Prostate gland (tissue), 2 donors: ENCODE measurements around the gene COP1. TPM values are rescaled to one million over a fixed set of nuclear protein-coding genes. Genes with fewer than 3 reads are reported as not detected.

Experiments used
- DNase-seq: peaks from one replicate; pipeline ENCODE4 v3.0.0-alpha.2; 2019; ENCODE audit warnings: low spot score
- H3K27ac ChIP-seq, 2 donors: fragments of 200-600 bp; sonication (generic); 2 replicates each; pipeline ENCODE4 v1.5.1; 2017 to 2019
- H3K27me3 ChIP-seq: fragments of 200-600 bp; sonication (generic); replicated peaks from 2 replicates; pipeline ENCODE4 v1.5.1; 2019; ENCODE audit not compliant: insufficient read depth
- H3K36me3 ChIP-seq, 2 donors: fragments of 200-600 bp; sonication (generic); 1 replicate in 1 of 2; 2 replicates in 1 of 2; pipeline versions ENCODE4 v1.5.1 to v1.8.1; 2017 to 2019
- H3K4me1 ChIP-seq: fragments of 200-600 bp; sonication (generic); replicated peaks from 2 replicates; pipeline ENCODE4 v1.5.1; 2019
- H3K4me3 ChIP-seq, 2 donors: fragments of 200-600 bp; sonication (generic); 2 replicates each; pipeline ENCODE4 v1.5.1; 2017 to 2019
- H3K9me3 ChIP-seq: fragments of 200-600 bp; sonication (generic); 2 replicates; pipeline ENCODE4 v1.5.1; 2017
- CTCF ChIP-seq, 4 experiments: fragments of 200-600 bp in 2 of 4; fragments of 450-650 bp in 2 of 4; sonication (generic) in 2 of 4; IDR thresholded peaks; 1 replicate in 3 of 4; 2 replicates in 1 of 4; pipeline ENCODE4 v1.5.1; 2016 to 2019; ENCODE audit warnings: antibody characterized with exemption in 4 of 4, mild to moderate bottlenecking in 2 of 4, moderate library complexity in 2 of 4
- POLR2A ChIP-seq: fragments of 450-650 bp; IDR thresholded peaks from one replicate; pipeline ENCODE4 v1.6.1; 2016; ENCODE audit warnings: antibody characterized with exemption, mild to moderate bottlenecking
- POLR2AphosphoS5 ChIP-seq: sonication (generic); formaldehyde crosslinking; IDR thresholded peaks from one replicate; pipeline ENCODE4 v1.6.1; 2017; ENCODE audit warnings: antibody characterized with exemption
- WGBS: methylation state at CpG from one replicate; pipeline ENCODE4 v1.1.5; 2018; 5-methylcytosine and 5-hydroxymethylcytosine counted together
- intact Hi-C: fragments of 100-400 bp; cut with DNase I; formaldehyde crosslinking; loops from one replicate; pipeline ENCODE4 v1.14.2; 2022
- total RNA-seq, 2 donors: library from RNA; depleted of rRNA; stranded (reverse); fragments of >200 nt; gene quantifications; one replicate each; pipeline ENCODE4 v1.1.0, GENCODE V29; 2016

The COP1 gene
- total RNA-seq, 2 donors from 2014 or later = 53.3 to 60.4 TPM

GRCh38 chr1:176051402-176051801 lies 155.7 kb downstream of the COP1 start:
- TF ChIP-seq POLR2A = no peak
- no peaks in the 10 kb centered on the region for H3K4me1 ChIP-seq
- 65% methylated on average over 3 of the region's 3 CpGs for WGBS
- no peaks in the 10 kb centered on the region for H3K27me3 ChIP-seq
- no peak overlapping the region for H3K27ac ChIP-seq
- DNase-seq = no peak
- intact Hi-C loops = no loop called here
- no peak overlapping the region for H3K4me3 ChIP-seq
- no peaks in the 10 kb centered on the region for H3K36me3 ChIP-seq
- H3K9me3 ChIP-seq = no peaks in the 10 kb centered on the region

GRCh38 chr1:176049582-176049981 lies 157.5 kb downstream of the COP1 start:
- Histone ChIP-seq H3K27me3 (no peaks in the 10 kb centered on the region), H3K4me3 (no peak overlapping the region), H3K4me1 (no peaks in the 10 kb centered on the region), H3K36me3 (no peaks in the 10 kb centered on the region), H3K9me3 (no peaks in the 10 kb centered on the region), H3K27ac (no peak overlapping the region)
- TF ChIP-seq POLR2AphosphoS5 = no peak
- TF ChIP-seq CTCF (IDR thresholded peaks at IDR 0.05) = no peak
- no peak for TF ChIP-seq POLR2A
- intact Hi-C loops = no loop called here
- DNase-seq = no peak

- no peak overlapping the region for H3K4me3 ChIP-seq
- DNase-seq = no peak
Observed at GRCh38 chr1:176046926-176047325, 160.2 kb downstream of the COP1 start.

GRCh38 chr1:176043537-176043936 lies 163.5 kb downstream of the COP1 start:
- H3K27me3 ChIP-seq = no peaks in the 10 kb centered on the region
- no peak overlapping the region for H3K4me3 ChIP-seq
- DNase-seq = no peak
- H3K4me1 ChIP-seq = no peaks in the 10 kb centered on the region
- intact Hi-C loops = no loop called here
- no peaks in the 10 kb centered on the region for H3K9me3 ChIP-seq
- H3K27ac ChIP-seq = no peak overlapping the region
- no peaks in the 10 kb centered on the region for H3K36me3 ChIP-seq
- TF ChIP-seq POLR2A = no peak
- TF ChIP-seq POLR2AphosphoS5 = no peak
- TF ChIP-seq CTCF (IDR thresholded peaks at IDR 0.05) = no peak

More at GRCh38 chr1:176046926-176047325, 160.2 kb downstream of the COP1 start:
- Histone ChIP-seq H3K36me3 (no peaks in the 10 kb centered on the region), H3K27me3 (no peaks in the 10 kb centered on the region), H3K4me1 (no peaks in the 10 kb centered on the region), H3K9me3 (no peaks in the 10 kb centered on the region), H3K27ac (no peak overlapping the region)
- WGBS = 77% methylated on average over 3 of the region's 3 CpGs
- TF ChIP-seq CTCF (IDR thresholded peaks at IDR 0.05) (no peak), POLR2A (no peak), POLR2AphosphoS5 (no peak)
- intact Hi-C loops = no loop called here

GRCh38 chr1:176033881-176034280 lies 173.2 kb downstream of the COP1 start:
- Histone ChIP-seq H3K27me3 (no peaks in the 10 kb centered on the region), H3K9me3 (no peaks in the 10 kb centered on the region), H3K4me1 (no peaks in the 10 kb centered on the region), H3K4me3 (no peak overlapping the region), H3K27ac (no peak overlapping the region), H3K36me3 (no peaks in the 10 kb centered on the region)
- WGBS = 21% methylated on average over 2 of the region's 2 CpGs
- DNase-seq = no peak
- intact Hi-C loops = no loop called here
- no peak for TF ChIP-seq POLR2A
- TF ChIP-seq CTCF (IDR thresholded peaks at IDR 0.05) = no peak
